HG02840 (cell line): Measurements from ENCODE around the gene GUCY1B1.

Experiments
- ATAC-seq: cut with Tn5 transposase; IDR thresholded peaks from one replicate; pipeline ENCODE4 v1.9.1; 2021; ENCODE audit warnings: mild to moderate bottlenecking, moderate library complexity, moderate number of reproducible peaks; ENCODE audit not compliant: unreplicated experiment, low FRiP score

Gene GUCY1B1

GRCh38 chr4:155761047-155761446, 2.2 kb downstream of the GUCY1B1 start:
- no peak for ATAC-seq

- ATAC-seq: no peak
Observed at GRCh38 chr4:155761916-155762315, 3.1 kb downstream of the GUCY1B1 start.

DNA sequence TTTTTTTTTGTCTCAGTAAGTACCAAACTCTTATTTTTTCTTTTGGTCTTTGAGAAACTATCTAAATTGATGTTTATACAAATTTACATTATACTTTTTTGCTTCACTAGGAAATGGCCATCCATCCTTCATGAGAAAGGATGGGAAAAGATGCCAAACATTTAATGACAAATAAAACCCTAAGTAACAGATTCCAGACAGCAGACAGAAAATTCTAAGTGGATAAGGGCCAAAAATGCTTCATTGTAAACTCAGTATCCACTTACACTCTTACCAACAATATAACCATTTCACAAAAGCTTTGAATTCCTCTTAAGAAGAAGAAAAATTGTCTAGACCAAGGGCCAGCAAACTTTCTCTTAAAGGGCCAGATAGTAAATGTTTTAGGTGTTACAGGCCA, 3.5 kb downstream of the GUCY1B1 start:
- ATAC-seq: no peak

DNA sequence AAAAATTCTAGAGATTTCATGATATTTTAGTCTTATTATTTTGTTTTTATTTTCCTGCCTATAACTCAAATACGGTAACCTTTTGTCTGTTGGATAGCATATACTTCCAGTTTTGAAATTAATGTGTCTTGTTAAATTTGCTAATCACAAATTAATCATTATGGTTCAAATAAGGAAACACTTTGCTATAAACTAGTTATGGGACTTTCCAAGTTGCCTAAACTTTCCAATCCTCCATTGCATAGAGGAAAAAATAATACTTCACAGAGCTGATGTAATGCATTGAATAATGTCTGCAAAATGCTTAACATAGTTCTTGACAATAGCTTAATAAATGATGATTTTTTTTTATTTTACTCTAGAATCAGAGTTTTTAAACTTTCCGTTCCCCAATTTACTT, 4.7 kb downstream of the GUCY1B1 start:
- ATAC-seq: no peak

GRCh38 chr4:155765149-155765548, 6.3 kb downstream of the GUCY1B1 start:
- no peak for ATAC-seq

DNA sequence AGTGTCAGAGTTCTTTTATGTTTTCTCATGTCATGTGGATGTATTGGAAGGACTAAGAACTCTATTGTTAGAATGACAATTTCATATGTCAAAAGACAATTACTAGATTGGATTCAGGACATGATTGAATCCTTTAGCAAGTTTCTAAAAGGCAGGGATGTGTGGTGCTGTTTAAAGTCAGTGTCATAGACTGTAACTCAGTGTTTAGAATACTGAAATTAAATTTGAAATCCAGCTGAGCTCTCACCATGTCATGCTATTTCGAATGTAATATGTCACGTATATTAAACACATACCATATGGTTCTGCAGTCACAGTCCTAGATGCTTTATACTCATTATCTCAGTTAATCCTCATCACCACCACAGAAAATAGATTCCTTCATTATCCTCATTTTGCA, 7.8 kb downstream of the GUCY1B1 start:
- ATAC-seq: no peak

- no peak for ATAC-seq
Observed at GRCh38 chr4:155768370-155768769, 9.5 kb downstream of the GUCY1B1 start.

GRCh38 chr4:155769090-155769489, 10.3 kb downstream of the GUCY1B1 start:
- ATAC-seq: no peak

- no peak for ATAC-seq
Observed at GRCh38 chr4:155772459-155773195, 13.8 kb downstream of the GUCY1B1 start.

- no peak for ATAC-seq
Observed at GRCh38 chr4:155773196-155773800, 14.5 kb downstream of the GUCY1B1 start.

GRCh38 chr4:155774033-155774432, 15.2 kb downstream of the GUCY1B1 start:
- no peak for ATAC-seq

- no peak for ATAC-seq
Observed at GRCh38 chr4:155777971-155778735, 19.3 kb downstream of the GUCY1B1 start.

DNA sequence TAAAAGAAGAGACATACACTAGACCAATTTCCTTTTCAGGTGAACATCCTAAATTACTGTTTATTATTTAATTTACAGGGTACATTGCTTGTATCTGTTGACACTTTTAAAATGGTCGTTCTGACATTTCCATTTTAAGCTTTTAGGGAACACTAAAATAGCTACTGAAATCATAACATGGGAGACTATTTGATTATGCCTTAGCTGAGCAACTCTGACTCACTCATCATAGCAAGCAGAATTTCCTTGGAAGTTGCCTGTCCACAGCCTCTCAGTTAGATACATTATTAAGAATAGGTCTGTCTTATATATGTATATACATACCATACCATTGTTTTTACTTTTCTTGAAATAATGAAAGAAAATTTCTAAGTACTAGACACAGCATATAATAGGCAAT, 22.0 kb downstream of the GUCY1B1 start:
- no peak for ATAC-seq

- no peak for ATAC-seq
Observed at GRCh38 chr4:155781249-155781831, 22.5 kb downstream of the GUCY1B1 start.

DNA sequence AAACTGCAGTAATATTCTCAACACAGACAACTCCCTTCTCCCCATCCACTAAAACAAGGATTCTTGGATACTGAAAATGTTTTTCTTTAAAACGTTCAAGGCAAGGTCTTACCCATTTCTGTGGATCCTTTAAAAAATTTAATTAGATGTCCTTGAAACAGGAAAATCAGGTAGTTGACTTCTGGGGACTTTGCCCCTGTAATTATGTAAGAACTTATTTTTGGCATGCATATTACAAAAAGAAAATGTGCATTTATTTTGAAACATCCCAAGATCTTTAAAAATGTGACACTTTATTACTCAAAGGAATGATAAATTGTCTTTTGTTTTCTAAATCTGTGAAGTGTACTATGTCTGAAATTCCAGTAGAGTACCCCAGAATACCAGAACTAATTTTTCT, 25.8 kb downstream of the GUCY1B1 start:
- ATAC-seq: no peak

- no peak for ATAC-seq
Observed at GRCh38 chr4:155785828-155786227, 27.0 kb downstream of the GUCY1B1 start.

DNA sequence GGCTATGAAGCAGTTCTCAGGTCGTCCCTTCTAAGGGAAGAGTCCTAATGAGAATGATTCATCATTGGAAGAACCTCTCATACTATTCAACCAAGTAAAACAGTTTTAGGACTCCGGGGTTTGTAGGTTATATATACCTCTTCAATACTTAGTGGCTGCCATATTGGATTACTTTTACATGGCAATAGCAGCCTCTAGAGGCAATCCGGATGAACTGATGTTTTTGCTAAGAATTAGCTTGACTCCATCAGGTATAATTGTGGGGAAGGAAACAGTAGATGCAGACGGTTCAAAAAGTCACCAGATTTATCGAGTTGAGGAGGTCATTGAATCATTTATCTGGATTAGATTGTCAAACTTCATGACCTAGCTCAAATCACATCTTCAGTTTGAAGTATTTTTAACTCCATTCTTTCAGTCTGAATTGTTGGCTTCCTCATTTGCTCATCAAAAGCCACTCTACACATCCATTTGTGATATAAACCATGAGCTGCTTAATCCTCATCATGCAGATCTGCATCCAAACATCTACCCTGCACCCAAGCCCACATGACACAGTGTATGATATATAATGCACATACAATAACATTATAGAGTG, 28.4 kb downstream of the GUCY1B1 start:
- peak; percentile 98 for ATAC-seq

DNA sequence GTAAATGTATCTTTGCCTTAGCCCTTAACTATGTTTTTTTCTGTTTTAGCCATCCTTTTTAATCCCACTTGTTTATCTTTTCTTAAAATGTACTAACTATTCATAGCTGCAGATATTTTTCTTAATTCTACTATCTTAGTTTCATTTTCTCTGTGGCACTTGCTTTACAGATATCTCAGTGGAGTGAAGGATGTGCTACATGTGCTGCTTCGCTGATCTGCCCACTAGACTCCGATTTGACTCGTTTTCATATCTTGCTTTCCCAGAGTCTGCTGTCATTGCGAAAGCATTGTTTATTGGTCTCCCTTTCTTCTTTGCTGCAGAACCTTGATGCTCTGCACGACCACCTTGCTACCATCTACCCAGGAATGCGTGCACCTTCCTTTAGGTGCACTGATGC, 30.6 kb downstream of the GUCY1B1 start:
- no peak for ATAC-seq

GRCh38 chr4:155789982-155790381, 31.2 kb downstream of the GUCY1B1 start:
- no peak for ATAC-seq

GRCh38 chr4:155794589-155795236, 35.9 kb downstream of the GUCY1B1 start:
- no peak for ATAC-seq
